ENCODE results near the gene SPSB2.
"Not testable (repeated sequence)": the region's sequence is repeated elsewhere in the genome, so short reads cannot be mapped to it uniquely, and the experiment has no call there.

The SPSB2 gene

GRCh38 chr12:6899837-6900519, 26.9 kb upstream of the SPSB2 start:
- DNase-seq = no peak

GRCh38 chr12:6899427-6899826, 26.3 kb upstream of the SPSB2 start:
- no peak for DNase-seq

DNA sequence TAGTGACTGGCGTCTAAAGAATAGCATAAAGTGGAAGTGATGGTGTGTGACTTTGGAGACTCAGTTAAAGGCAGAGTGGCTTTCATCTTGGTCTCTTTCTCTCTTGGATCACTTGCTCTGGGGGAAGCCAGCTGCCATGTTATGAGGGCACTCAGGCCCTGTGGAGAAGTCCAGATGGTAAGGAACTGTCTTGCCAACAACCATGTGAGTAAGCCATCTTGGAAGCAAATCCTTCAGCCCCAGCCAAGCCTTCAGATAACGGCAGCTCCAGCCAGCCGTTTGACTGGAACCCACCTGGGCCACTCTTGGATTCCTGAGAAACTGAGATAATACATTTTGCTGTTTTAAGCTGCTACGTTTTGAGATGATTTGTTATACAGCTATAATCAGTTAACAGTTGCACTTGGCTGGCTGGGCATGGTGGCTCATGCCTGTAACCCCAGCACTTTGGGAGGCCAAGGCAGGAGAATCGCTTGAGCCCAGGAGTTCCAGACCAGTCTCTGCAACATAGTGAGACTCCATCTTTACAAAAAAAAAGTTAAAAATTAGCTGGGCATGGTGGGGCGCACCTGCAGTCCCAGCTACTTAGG, 23.8 kb upstream of the SPSB2 start:
- no peak for DNase-seq

DNA sequence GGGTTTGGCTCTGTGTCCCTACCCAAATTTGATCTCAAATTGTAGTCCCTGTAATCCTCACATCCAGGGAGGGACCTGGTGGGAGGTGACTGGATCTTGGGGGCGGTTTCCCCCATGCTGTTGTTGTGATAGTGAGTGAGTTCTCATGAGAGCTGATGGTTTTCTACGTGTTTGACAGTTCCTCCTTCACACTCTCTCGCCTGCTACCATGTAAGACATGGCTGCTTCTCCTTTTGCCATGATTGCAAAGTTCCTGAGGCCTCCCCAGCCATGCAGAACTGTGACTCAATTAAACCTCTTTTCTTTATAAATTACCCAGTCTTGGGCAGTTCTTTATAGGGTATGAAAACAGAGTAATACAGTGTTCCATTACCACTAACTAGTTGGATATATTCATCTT, 21.2 kb upstream of the SPSB2 start:
- no peak for DNase-seq

DNA sequence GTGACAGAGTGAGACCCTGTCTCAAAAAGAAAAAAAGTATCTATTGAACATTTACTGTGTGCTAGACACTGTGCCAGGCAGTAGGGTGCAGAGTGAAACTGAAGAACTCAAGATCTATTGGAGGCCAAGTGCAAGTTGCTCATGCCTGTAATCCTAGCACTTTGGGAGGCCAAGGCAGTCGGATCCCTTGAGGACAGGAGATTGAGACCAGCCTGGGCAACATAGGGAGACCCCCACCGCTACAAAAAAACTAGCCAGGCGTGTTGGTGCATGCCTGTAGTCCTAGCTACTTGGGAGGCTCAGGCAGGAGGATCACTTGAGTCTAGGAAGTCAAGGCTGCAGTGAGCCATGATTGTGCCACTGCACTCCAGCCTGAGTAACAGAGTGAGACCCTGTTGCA, 19.6 kb upstream of the SPSB2 start:
- not testable (repeated sequence) for DNase-seq

DNA sequence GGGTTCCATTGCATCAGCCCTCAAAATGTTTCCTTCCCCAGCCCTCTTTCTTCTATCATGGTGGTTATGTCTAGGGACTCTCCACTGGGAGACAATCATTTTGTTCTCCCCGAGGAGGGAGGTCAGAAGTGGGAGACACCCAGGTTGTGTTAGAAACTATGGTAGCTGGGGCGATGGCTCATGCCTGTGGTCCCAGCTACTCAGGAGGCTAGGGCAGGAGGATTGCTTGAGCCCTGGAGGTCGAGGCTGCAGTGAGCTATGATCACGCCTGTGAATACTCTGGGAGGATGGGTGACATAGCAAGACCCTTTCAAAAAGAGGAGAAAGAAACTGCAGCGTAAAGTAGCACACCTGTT, 18.5 kb upstream of the SPSB2 start:
- no peak for DNase-seq

GRCh38 chr12:6890789-6891645, 17.9 kb upstream of the SPSB2 start:
- peak; percentile 98 to 100 (median 99) for DNase-seq

DNA sequence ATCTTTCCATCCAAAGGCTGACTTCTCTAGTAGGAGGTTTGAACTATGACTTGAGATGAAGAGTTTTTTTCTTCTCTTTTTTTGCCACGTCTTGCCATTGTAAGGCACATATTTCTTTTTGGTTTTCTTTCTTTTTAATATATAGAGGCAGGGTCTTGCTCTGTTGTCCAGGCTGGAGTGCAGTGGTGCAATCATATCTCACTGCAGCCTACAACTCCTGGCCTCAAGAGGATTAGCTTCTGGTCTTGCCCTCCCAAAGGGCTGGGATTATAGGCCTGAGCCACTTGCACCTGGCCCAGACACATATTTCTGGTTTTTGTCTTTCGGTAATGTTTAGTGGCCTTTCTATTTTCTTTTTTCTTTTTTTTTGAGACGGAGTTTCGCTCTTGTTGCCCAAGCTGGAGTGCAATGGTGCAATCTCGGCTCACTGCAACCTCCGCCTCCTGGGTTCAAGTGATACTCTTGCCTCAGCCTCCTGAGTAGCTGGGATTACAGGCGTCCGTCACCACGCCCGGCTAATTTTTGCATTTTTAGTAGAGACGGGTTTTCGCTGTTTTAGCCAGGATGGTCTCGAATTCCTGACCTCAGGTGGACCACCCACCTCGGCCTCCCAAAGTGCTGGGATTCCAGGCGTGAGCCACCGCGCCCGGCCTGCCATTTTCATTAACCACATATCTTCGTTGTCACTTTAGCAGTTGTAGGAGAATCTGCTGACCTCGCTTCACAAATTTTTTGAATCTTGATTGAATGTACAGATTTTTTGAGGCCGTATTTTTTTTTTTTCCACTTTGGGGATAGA, 16.9 kb upstream of the SPSB2 start:
- DNase-seq = not testable (repeated sequence)

- not testable (repeated sequence) for DNase-seq
Observed at GRCh38 chr12:6888794-6889193, 15.7 kb upstream of the SPSB2 start.

DNA sequence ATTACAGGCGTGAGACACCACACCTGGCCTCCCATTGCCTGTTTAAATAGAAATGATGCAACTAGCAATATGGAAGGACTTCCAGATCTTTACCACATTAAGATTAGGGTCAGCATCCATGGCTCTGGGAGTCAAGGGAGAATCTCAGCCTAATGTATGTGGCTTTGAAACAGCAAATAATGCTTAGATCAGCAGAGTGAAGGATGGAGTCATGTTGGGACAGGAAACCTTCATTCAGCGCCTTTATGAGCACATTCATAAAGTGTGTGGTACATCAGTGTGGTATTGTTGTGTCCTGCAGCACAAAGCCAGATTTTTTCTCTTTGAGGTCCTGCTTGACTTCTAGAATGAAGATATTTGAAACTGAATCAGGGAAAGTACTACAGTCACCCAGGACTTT, 15.3 kb upstream of the SPSB2 start:
- DNase-seq = no peak

DNA sequence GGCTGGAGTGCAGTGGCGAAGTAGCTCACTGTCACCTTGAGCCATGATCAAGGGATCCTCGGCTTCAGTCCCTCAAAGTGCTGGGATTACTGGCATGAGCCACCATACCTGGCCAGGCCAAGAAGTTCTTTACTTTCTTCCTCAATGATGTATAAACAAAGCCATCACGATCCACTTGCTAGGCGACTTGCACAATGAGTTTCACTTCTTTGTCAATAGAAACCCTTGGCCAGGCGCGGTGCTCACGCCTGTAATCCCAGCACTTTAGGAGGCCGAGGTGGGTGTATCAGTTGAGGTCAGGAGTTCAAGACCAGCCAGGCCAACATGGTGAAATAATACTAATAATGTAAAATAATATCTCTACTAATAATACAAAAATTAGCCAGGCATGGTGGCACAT, 14.4 kb upstream of the SPSB2 start:
- DNase-seq = no peak

GRCh38 chr12:6886206-6886999, 13.3 kb upstream of the SPSB2 start:
- DNase-seq = not testable (repeated sequence)

- DNase-seq = no peak
Observed at GRCh38 chr12:6884539-6884938, 11.4 kb upstream of the SPSB2 start.

DNA sequence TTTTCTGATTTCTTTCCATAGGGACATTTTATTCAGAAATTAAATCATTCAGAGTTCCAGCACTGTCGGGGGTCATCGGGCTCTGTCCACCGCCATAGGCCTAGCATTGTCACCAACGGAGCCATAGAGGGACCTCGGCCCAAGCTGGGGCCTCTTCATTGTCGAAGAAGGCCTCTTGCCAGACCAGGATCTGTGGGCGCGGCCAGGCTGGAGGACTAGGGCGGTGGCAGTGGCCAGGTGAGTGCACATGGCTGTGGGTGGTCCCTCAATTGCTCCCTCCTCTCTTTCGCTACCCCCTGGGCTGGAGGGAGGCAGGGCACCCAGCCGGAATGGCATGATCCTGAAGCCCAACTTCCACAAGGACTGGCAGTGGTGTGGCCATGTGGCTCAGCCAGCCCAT, 10.6 kb upstream of the SPSB2 start:
- DNase-seq = no peak

DNA sequence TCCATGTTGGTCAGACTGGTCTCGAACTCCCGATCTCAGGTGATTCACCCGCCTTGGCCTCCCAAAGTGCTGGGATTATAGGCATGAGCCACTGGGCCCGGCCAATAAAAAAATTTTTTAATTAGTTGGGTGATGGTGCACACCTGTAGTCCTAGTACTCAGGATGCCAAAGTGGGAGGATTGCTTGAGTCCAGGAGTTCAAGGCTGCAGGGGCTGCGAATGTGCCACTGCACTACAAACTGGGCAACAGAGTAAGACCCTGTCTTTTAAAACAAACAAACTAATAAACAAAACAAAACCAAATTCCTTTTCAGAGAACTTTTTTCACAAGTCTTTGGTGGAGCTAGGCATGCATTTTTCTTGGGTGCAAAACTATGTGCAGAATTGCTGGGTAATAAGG, 10.1 kb upstream of the SPSB2 start:
- DNase-seq = no peak

DNA sequence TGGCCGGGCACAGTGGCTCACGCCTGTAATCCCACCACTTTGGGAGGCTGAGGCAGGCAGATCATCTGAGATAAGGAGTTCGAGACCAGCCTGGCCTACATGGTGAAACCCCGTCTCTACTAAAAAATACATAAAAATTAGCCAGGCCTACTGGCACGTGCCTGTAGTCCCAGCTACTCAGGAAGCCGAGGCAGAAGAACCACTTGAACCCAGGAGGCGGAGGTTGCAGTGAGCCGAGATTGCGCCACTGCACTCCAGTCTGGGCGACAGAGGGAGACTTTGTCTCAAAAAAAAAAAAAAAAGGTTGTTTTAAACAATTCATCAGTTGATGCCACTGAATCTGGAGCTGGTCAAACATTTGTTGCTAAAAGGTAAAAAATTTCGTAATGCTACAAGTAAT, 6.7 kb upstream of the SPSB2 start:
- not testable (repeated sequence) for DNase-seq

- DNase-seq = not testable (repeated sequence)
Observed at GRCh38 chr12:6874015-6874368, 889 bp upstream of the SPSB2 start.

GRCh38 chr12:6872073-6873048, 742 bp downstream of the SPSB2 start:
- peak; percentile 66 to 83 (median 77) for DNase-seq

DNA sequence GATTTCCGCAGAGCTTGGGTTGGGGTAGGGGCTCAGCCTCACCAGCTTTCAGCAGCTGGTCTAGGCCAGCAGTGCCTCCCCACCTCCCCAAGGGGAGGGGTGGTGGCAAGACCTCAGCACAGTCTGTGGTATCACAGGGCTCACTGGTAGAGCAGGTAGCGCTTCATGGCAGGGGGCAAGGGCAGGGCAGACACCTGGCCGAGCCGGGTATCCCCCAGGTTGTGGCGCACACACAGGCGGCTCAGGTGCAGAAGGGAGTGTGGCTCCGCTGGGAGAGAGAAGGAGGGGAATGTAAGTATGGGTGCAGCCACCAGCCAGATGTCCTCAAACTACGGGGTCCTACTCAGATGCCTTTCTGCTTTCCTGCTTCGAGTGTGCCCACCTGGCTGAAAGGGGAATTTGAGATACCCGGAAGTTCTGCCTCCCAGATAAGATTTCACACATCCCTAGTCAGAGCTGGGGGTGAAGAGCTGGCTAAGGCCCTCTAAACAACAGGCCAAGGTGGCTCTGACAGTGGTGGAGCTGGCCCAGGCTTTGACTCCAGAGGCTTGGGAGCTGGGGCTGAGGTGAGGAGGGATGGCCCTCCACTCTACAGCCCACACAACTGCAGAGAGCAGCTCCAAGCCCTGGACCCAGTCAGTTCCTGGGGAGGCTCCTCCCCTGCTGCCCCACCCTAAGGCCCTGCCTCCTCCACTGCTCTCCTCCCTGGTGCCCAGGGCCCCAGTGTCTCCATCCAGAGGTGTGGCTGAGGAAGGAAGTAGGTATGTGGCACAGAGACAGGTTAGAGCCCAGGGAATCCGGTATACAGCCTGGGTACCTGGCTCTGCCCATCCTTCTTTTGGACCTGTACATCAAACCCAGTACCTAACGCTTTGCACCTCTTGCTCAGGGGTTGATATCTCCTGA, 1.8 kb downstream of the SPSB2 start:
- peak in 1 of 5 donors; percentile 60 for DNase-seq

DNA sequence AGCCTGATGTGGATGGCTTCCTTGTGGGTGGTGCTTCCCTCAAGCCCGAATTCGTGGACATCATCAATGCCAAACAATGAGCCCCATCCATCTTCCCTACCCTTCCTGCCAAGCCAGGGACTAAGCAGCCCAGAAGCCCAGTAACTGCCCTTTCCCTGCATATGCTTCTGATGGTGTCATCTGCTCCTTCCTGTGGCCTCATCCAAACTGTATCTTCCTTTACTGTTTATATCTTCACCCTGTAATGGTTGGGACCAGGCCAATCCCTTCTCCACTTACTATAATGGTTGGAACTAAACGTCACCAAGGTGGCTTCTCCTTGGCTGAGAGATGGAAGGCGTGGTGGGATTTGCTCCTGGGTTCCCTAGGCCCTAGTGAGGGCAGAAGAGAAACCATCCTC, 2.8 kb downstream of the SPSB2 start:
- not testable (repeated sequence) for DNase-seq

Measured in T-helper 1 cell (primary cell).